Measurements from ENCODE around the gene TFAP2E.

The TFAP2E gene

GRCh38 chr1:35565742-35566133 lies 7.4 kb upstream of the TFAP2E start:
- TF ChIP-seq FOXP2 (optimal IDR thresholded peaks at IDR 0.05; ENCODE audit: borderline replicate concordance, extremely low read depth, extremely low read length, insufficient read depth): no peak
- TF ChIP-seq SIN3A (IDR thresholded peaks at IDR 0.05; ENCODE audit: borderline replicate concordance, insufficient read depth, low read length): no peak
- TF ChIP-seq POLR2AphosphoS5 (IDR thresholded peaks at IDR 0.05; ENCODE audit: low read depth, low read length): no peak
- TF ChIP-seq REST (IDR thresholded peaks at IDR 0.05; ENCODE audit: insufficient read depth in 1 of 2, low read depth in 2 of 2, low read length in 2 of 2): no peak
- no peak for TF ChIP-seq TAF1 (IDR thresholded peaks at IDR 0.05; ENCODE audit: borderline replicate concordance, insufficient read depth, low read length)

GRCh38 chr1:35567947-35568558 lies 5.1 kb upstream of the TFAP2E start:
- TF ChIP-seq TAF1 (IDR thresholded peaks at IDR 0.05; ENCODE audit: borderline replicate concordance, insufficient read depth, low read length): no peak
- TF ChIP-seq REST (IDR thresholded peaks at IDR 0.05; ENCODE audit: insufficient read depth in 1 of 2, low read depth in 2 of 2, low read length in 2 of 2): no peak
- TF ChIP-seq SIN3A (IDR thresholded peaks at IDR 0.05; ENCODE audit: borderline replicate concordance, insufficient read depth, low read length): no peak
- TF ChIP-seq FOXP2 (optimal IDR thresholded peaks at IDR 0.05; ENCODE audit: borderline replicate concordance, extremely low read depth, extremely low read length, insufficient read depth): no peak
- no peak for TF ChIP-seq POLR2AphosphoS5 (IDR thresholded peaks at IDR 0.05; ENCODE audit: low read depth, low read length)

GRCh38 chr1:35568975-35569395 lies 4.1 kb upstream of the TFAP2E start:
- no peak for TF ChIP-seq TAF1 (IDR thresholded peaks at IDR 0.05; ENCODE audit: borderline replicate concordance, insufficient read depth, low read length)
- no peak for TF ChIP-seq REST (IDR thresholded peaks at IDR 0.05; ENCODE audit: insufficient read depth in 1 of 2, low read depth in 2 of 2, low read length in 2 of 2)
- no peak for TF ChIP-seq POLR2AphosphoS5 (IDR thresholded peaks at IDR 0.05; ENCODE audit: low read depth, low read length)
- TF ChIP-seq FOXP2 (optimal IDR thresholded peaks at IDR 0.05; ENCODE audit: borderline replicate concordance, extremely low read depth, extremely low read length, insufficient read depth): no peak
- no peak for TF ChIP-seq SIN3A (IDR thresholded peaks at IDR 0.05; ENCODE audit: borderline replicate concordance, insufficient read depth, low read length)

GRCh38 chr1:35569936-35570335 lies 3.2 kb upstream of the TFAP2E start:
- TF ChIP-seq POLR2AphosphoS5 (IDR thresholded peaks at IDR 0.05; ENCODE audit: low read depth, low read length) (no peak), SIN3A (IDR thresholded peaks at IDR 0.05; ENCODE audit: borderline replicate concordance, insufficient read depth, low read length) (no peak), REST (IDR thresholded peaks at IDR 0.05; ENCODE audit: insufficient read depth in 1 of 2, low read depth in 2 of 2, low read length in 2 of 2) (no peak), FOXP2 (optimal IDR thresholded peaks at IDR 0.05; ENCODE audit: borderline replicate concordance, extremely low read depth, extremely low read length, insufficient read depth) (no peak), TAF1 (IDR thresholded peaks at IDR 0.05; ENCODE audit: borderline replicate concordance, insufficient read depth, low read length) (no peak)

Measured in PFSK-1 (cell line).